H9 (cell line): ENCODE data around the gene DGCR8. TPM values are rescaled to one million over a fixed set of nuclear protein-coding genes. Genes with fewer than 3 reads are reported as not detected.

Experiments used
- DNase-seq: peaks from one replicate; pipeline ENCODE4 v3.0.0-alpha.2; 2017
- H2AFZ ChIP-seq: one replicate; pipeline ENCODE4 v1.6.1; 2013; ENCODE audit warnings: mild to moderate bottlenecking, low read length, control low read depth, moderate library complexity
- H2AK5ac ChIP-seq: 2 replicates; pipeline ENCODE4 v1.6.1; 2013; ENCODE audit warnings: low read length, control low read depth, mixed read lengths; ENCODE audit not compliant: insufficient read length
- H2BK120ac ChIP-seq: one replicate; pipeline ENCODE4 v1.6.1; 2013; ENCODE audit warnings: low read depth, mild to moderate bottlenecking, low read length, control low read depth, inconsistent platforms; ENCODE audit not compliant: poor library complexity, severe bottlenecking
- H2BK12ac ChIP-seq: 2 replicates; pipeline ENCODE4 v1.6.1; 2013; ENCODE audit warnings: low read length, control low read depth, mixed read lengths, low read depth; ENCODE audit not compliant: insufficient read length
- H2BK15ac ChIP-seq: 2 replicates; pipeline ENCODE4 v1.6.1; 2013; ENCODE audit warnings: low read depth, low read length, control low read depth
- H2BK20ac ChIP-seq: one replicate; pipeline ENCODE4 v1.6.1; 2013; ENCODE audit warnings: low read depth, mild to moderate bottlenecking, low read length, control low read depth, inconsistent platforms; ENCODE audit not compliant: poor library complexity, severe bottlenecking
- H2BK5ac ChIP-seq: 2 replicates; pipeline ENCODE4 v1.6.1; 2013; ENCODE audit warnings: low read length, control low read depth, mixed read lengths; ENCODE audit not compliant: insufficient read length
- H3K14ac ChIP-seq: 2 replicates; pipeline ENCODE4 v1.6.1; 2013; ENCODE audit warnings: low read length, control low read depth; ENCODE audit not compliant: insufficient read depth
- H3K18ac ChIP-seq: 2 replicates; pipeline ENCODE4 v1.6.1; 2013; ENCODE audit warnings: low read depth, mild to moderate bottlenecking, mixed read lengths, low read length, control low read depth; ENCODE audit not compliant: insufficient read length
- H3K23ac ChIP-seq: 2 replicates; pipeline ENCODE4 v1.6.1; 2013; ENCODE audit warnings: low read length, control low read depth, mixed read lengths, low read depth; ENCODE audit not compliant: insufficient read length
- H3K23me2 ChIP-seq: 2 replicates; pipeline ENCODE4 v1.6.1; 2013; ENCODE audit warnings: low read depth, mild to moderate bottlenecking, mixed read lengths, low read length, control low read depth; ENCODE audit not compliant: insufficient read length, poor library complexity, severe bottlenecking
- H3K27ac ChIP-seq: 2 replicates; pipeline ENCODE4 v1.5.1; 2013; ENCODE audit warnings: low read length, control low read depth, mixed read lengths, low read depth; ENCODE audit not compliant: insufficient read length
- H3K27me3 ChIP-seq: 2 replicates; pipeline ENCODE4 v1.6.1; 2013; ENCODE audit warnings: low read length, control low read depth, inconsistent platforms; ENCODE audit not compliant: insufficient read depth
- H3K4ac ChIP-seq: 2 replicates; pipeline ENCODE4 v1.6.1; 2013; ENCODE audit warnings: low read depth, mild to moderate bottlenecking, control low read depth, inconsistent platforms, low read length, moderate library complexity
- H3K4me1 ChIP-seq: 2 replicates; pipeline ENCODE4 v1.6.1; 2013; ENCODE audit warnings: low read length, control low read depth, inconsistent platforms; ENCODE audit not compliant: insufficient read depth
- H3K4me2 ChIP-seq: 2 replicates; pipeline ENCODE4 v1.6.1; 2013; ENCODE audit warnings: low read length, control low read depth, mixed read lengths; ENCODE audit not compliant: insufficient read length, insufficient read depth
- H3K56ac ChIP-seq: 2 replicates; pipeline ENCODE4 v1.6.1; 2013; ENCODE audit warnings: low read depth, mild to moderate bottlenecking, mixed read lengths, low read length, control low read depth; ENCODE audit not compliant: insufficient read length
- H3K79me1 ChIP-seq: 2 replicates; pipeline ENCODE4 v1.6.1; 2013; ENCODE audit warnings: low read depth, mild to moderate bottlenecking, moderate library complexity, low read length, control low read depth, inconsistent platforms; ENCODE audit not compliant: insufficient read depth, poor library complexity, severe bottlenecking
- H3K79me2 ChIP-seq: 2 replicates; pipeline ENCODE4 v1.6.1; 2013; ENCODE audit warnings: low read length, control low read depth, inconsistent platforms; ENCODE audit not compliant: insufficient read depth
- H3K9ac ChIP-seq: 2 replicates; pipeline ENCODE4 v1.6.1; 2013; ENCODE audit warnings: low read length, control low read depth, mixed read lengths; ENCODE audit not compliant: insufficient read length; ENCODE audit errors: extremely low read depth
- H3K9me3 ChIP-seq: one replicate; pipeline ENCODE4 v1.6.1; 2013; ENCODE audit warnings: low read depth, low read length, inconsistent platforms; ENCODE audit not compliant: control insufficient read depth
- H3T11ph ChIP-seq: one replicate; pipeline ENCODE4 v1.6.1; 2013; ENCODE audit warnings: mild to moderate bottlenecking, low read length, control low read depth, inconsistent platforms
- H4K20me1 ChIP-seq: one replicate; pipeline ENCODE4 v1.6.1; 2013; ENCODE audit not compliant: control insufficient read depth, insufficient read length, insufficient read depth
- H4K5ac ChIP-seq: 2 replicates; pipeline ENCODE4 v1.6.1; 2013; ENCODE audit warnings: low read depth, mild to moderate bottlenecking, mixed read lengths, low read length, control low read depth; ENCODE audit not compliant: insufficient read length
- H4K8ac ChIP-seq: replicated peaks from 2 replicates; pipeline ENCODE4 v1.6.1; 2013; ENCODE audit warnings: low read length, control low read depth, mixed read lengths, low read depth; ENCODE audit not compliant: insufficient read length
- H4K91ac ChIP-seq: 2 replicates; pipeline ENCODE4 v1.6.1; 2013; ENCODE audit warnings: low read depth, mild to moderate bottlenecking, moderate library complexity, mixed read lengths, low read length, control low read depth; ENCODE audit not compliant: insufficient read length
- H3K27ac Mint-ChIP-seq, 3 experiments: 2 replicates in 2 of 3; 3 replicates in 1 of 3; pipeline ENCODE4 v1.8.0; 2020 to 2021; ENCODE audit warnings: mixed read lengths in 3 of 3, mild to moderate bottlenecking in 1 of 3, moderate library complexity in 1 of 3
- H3K27me3 Mint-ChIP-seq: 2 replicates; pipeline ENCODE4 v1.8.0; 2021; ENCODE audit warnings: low read depth, mild to moderate bottlenecking, moderate library complexity, mixed read lengths
- H3K36me3 Mint-ChIP-seq, 3 experiments: 2 replicates in 2 of 3; 3 replicates in 1 of 3; pipeline ENCODE4 v1.8.0; 2020 to 2021; ENCODE audit warnings: low read depth in 3 of 3, mixed read lengths in 3 of 3; ENCODE audit not compliant: insufficient read depth in 1 of 3
- H3K4me1 Mint-ChIP-seq, 2 experiments: 2 replicates each; pipeline ENCODE4 v1.8.0; 2020; ENCODE audit warnings: mixed read lengths in 2 of 2
- H3K4me3 Mint-ChIP-seq, 2 experiments: 2 replicates in 1 of 2; 3 replicates in 1 of 2; pipeline ENCODE4 v1.8.0; 2020 to 2021; ENCODE audit warnings: mild to moderate bottlenecking in 2 of 2, mixed read lengths in 2 of 2, moderate library complexity in 1 of 2
- H3K9me3 Mint-ChIP-seq, 2 experiments: 2 replicates in 1 of 2; 3 replicates in 1 of 2; pipeline ENCODE4 v1.8.0; 2020; ENCODE audit warnings: mild to moderate bottlenecking in 2 of 2, mixed read lengths in 2 of 2, moderate library complexity in 1 of 2
- whole genome bisulfite sequencing: extraction: QIAGEN DNeasy Blood & Tissue Kit; methylation state at CpG from one replicate; pipeline ENCODE4 v1.1.7; 2013; ENCODE audit warnings: missing lambda C conversion rate, low lambda C conversion rate, mixed read lengths; ENCODE audit not compliant: insufficient read length; ENCODE audit errors: extremely low coverage; 5-methylcytosine and 5-hydroxymethylcytosine counted together
- total RNA-seq: library from RNA; stranded (reverse); gene quantifications from 2 replicates; pipeline ENCODE4 v1.2.1, GENCODE V29; 2021
- TF ChIP-seq, protein P1 (sequence below): fragments of 200-600 bp; sonication (generic); conservative IDR thresholded peaks from 3 replicates; pipeline ENCODE4 v1.8.0; 2021; ENCODE audit warnings: antibody characterized with exemption, mild to moderate bottlenecking

Gene DGCR8
- total RNA-seq, 1 experiment from 2014 or later = 74.5 TPM

DNA sequence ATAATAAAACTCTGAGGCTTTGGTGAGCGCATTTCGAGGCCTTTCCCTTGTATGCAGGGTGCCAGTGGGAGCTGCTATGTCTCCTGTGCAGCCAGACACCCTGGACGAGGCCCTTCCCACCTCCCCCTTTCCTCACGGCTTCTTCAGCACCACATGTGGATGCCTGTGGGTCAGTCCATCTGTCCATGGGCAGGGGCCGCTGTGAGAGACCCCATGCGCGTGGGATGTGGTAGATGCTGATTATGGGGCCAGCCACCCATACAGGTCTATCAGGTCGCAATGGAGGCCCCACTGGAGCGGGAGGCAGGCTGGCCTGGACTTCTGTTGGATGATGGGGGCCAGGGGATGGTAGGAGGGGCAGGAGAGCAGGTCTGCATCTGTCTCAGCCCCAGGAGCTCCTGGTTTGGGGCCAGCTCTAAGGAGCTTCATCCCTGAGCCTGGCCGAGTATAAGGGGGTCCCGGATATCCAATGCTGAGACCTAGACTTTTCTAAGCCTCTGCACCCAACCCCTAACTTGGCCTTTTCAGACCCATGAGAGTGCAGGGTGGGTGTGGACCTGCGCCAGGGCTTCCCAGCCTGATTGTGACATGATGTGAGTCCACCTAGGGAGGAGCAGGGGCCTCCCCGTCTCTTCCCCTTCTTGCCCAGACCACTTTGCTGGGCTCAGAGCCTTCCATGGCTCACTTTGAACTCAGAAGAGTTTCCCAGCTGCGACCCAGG, 14.0 kb upstream of the DGCR8 start:
- no peaks in the 10 kb centered on the region for H3K79me2 ChIP-seq
- peaks cover 0 to 3% (median 2%) of the 10 kb centered on the region in 3 experiments; a peak in 2 of 7 replicates for H3K36me3 Mint-ChIP-seq
- no peak overlapping the region for H2BK20ac ChIP-seq
- DNase-seq = no peak
- H2BK15ac ChIP-seq = no peak overlapping the region
- H2BK5ac ChIP-seq = no peak overlapping the region
- no peak overlapping the region for H3K27ac Mint-ChIP-seq
- H3K9me3 ChIP-seq = no peaks in the 10 kb centered on the region
- H3K4me1 Mint-ChIP-seq = no peaks in the 10 kb centered on the region
- H3K79me1 ChIP-seq = no peaks in the 10 kb centered on the region
- H3K4me2 ChIP-seq = no peak overlapping the region
- H4K20me1 ChIP-seq = no peaks in the 10 kb centered on the region
- no peak overlapping the region for H3K4ac ChIP-seq
- H3K4me3 Mint-ChIP-seq = no peak overlapping the region
- no peak overlapping the region for H4K8ac ChIP-seq
- H3K23me2 ChIP-seq = no peaks in the 10 kb centered on the region
- no peak overlapping the region for H4K5ac ChIP-seq
- H3K4me1 ChIP-seq = no peaks in the 10 kb centered on the region
- H3K27me3 Mint-ChIP-seq = peaks cover 20% of the 10 kb centered on the region
- no peak overlapping the region for H4K91ac ChIP-seq
- no peak overlapping the region for H3T11ph ChIP-seq
- H2BK120ac ChIP-seq = no peak overlapping the region
- no peak overlapping the region for H3K9ac ChIP-seq
- H3K23ac ChIP-seq = no peak overlapping the region
- H2BK12ac ChIP-seq = no peak overlapping the region
- no peak overlapping the region for H2AFZ ChIP-seq
- H2AK5ac ChIP-seq = no peak overlapping the region
- no peak overlapping the region for H3K27ac ChIP-seq
- H3K18ac ChIP-seq = no peak overlapping the region
- no CpG with 5 or more reads among the region's 14 CpGs for WGBS
- TF ChIP-seq, protein P1, sequence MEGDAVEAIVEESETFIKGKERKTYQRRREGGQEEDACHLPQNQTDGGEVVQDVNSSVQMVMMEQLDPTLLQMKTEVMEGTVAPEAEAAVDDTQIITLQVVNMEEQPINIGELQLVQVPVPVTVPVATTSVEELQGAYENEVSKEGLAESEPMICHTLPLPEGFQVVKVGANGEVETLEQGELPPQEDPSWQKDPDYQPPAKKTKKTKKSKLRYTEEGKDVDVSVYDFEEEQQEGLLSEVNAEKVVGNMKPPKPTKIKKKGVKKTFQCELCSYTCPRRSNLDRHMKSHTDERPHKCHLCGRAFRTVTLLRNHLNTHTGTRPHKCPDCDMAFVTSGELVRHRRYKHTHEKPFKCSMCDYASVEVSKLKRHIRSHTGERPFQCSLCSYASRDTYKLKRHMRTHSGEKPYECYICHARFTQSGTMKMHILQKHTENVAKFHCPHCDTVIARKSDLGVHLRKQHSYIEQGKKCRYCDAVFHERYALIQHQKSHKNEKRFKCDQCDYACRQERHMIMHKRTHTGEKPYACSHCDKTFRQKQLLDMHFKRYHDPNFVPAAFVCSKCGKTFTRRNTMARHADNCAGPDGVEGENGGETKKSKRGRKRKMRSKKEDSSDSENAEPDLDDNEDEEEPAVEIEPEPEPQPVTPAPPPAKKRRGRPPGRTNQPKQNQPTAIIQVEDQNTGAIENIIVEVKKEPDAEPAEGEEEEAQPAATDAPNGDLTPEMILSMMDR = no peak
- no peak overlapping the region for H3K56ac ChIP-seq
- H3K14ac ChIP-seq = no peak overlapping the region
- H3K9me3 Mint-ChIP-seq = no peaks in the 10 kb centered on the region
- no peaks in the 10 kb centered on the region for H3K27me3 ChIP-seq
